Fibroblast of lung (primary cell): ENCODE data around the gene EIF2AK2.

Experiments used
- CTCF ChIP-seq, 2 donors: IDR thresholded peaks in 1 of 2; conservative IDR thresholded peaks in 1 of 2; 1 replicate in 1 of 2; 2 replicates in 1 of 2; pipeline ENCODE4 v1.5.1; 2011 to 2012; ENCODE audit warnings: low read length in 2 of 2, control low read depth in 1 of 2, inconsistent platforms in 1 of 2, low read depth in 1 of 2, mild to moderate bottlenecking in 1 of 2
- EZH2 ChIP-seq: IDR thresholded peaks from 2 replicates; pipeline ENCODE4 v1.5.1; 2012; ENCODE audit warnings: low read length, control low read depth, mild to moderate bottlenecking; ENCODE audit errors: missing control alignments

- TF ChIP-seq CTCF (conservative IDR thresholded peaks at IDR 0.05 in 1 of 2, IDR thresholded peaks at IDR 0.05 in 1 of 2; ENCODE audit: low read depth in 1 of 2, low read length in 2 of 2) (no peak), EZH2 (no peak)
Measured at GRCh38 chr2:37180006-37180639, 23.3 kb upstream of the EIF2AK2 start.
